Spinal cord (tissue), 10 donors: Measurements from ENCODE around the gene SPDYE6. TPM values are rescaled to one million over a fixed set of nuclear protein-coding genes. Genes with fewer than 3 reads are reported as not detected.

Experiments
- DNase-seq, 6 donors: peaks; one replicate each; pipeline versions ENCODE4 v3.0.0 to v3.0.0-alpha.2; 2013 to 2015; ENCODE audit warnings: low spot score in 6 of 6, low read depth in 4 of 6
- H3K27ac ChIP-seq: one replicate; pipeline ENCODE4 v1.5.1; 2013; ENCODE audit warnings: low read depth, low read length, control low read depth
- H3K27me3 ChIP-seq: one replicate; pipeline ENCODE4 v1.6.1; 2013; ENCODE audit warnings: low read length; ENCODE audit not compliant: control insufficient read depth, insufficient read depth
- H3K36me3 ChIP-seq: one replicate; pipeline ENCODE4 v1.6.1; 2013; ENCODE audit warnings: low read length; ENCODE audit not compliant: control insufficient read depth, insufficient read depth
- H3K4me1 ChIP-seq: one replicate; pipeline ENCODE4 v1.6.1; 2013; ENCODE audit warnings: low read length; ENCODE audit not compliant: control insufficient read depth, insufficient read depth
- H3K4me3 ChIP-seq: one replicate; pipeline ENCODE4 v1.5.1; 2013; ENCODE audit warnings: low read depth, low read length, control low read depth
- H3K9me3 ChIP-seq: one replicate; pipeline ENCODE4 v1.6.1; 2013; ENCODE audit warnings: low read length; ENCODE audit not compliant: control insufficient read depth, insufficient read depth
- WGBS: methylation state at CpG from one replicate; pipeline ENCODE4 v1.1.5; 2013; ENCODE audit warnings: missing lambda C conversion rate; ENCODE audit not compliant: insufficient coverage; 5-methylcytosine and 5-hydroxymethylcytosine counted together
- polyA plus RNA-seq, 2 donors: library from polyadenylated mRNA; unstranded; fragments of 120-200 nt; gene quantifications; one replicate each; pipeline ENCODE4 v1.2.1, GENCODE V29; 2013; ENCODE audit not compliant: insufficient read length in 2 of 2
- total RNA-seq, 2 donors: library from RNA; depleted of rRNA in 1 of 2; stranded (reverse); fragments of 120-200 nt in 1 of 2; fragments of >200 nt in 1 of 2; gene quantifications; one replicate each; pipeline versions ENCODE4 v1.2.3 to v1.2.4, GENCODE V29; 2013 to 2014
- donor health status: healthy.

The SPDYE6 gene
- total and polyA plus RNA-seq, 4 donors = 16.4 TPM; not detected in 3

GRCh38 chr7:102320181-102320580, 36.1 kb downstream of the SPDYE6 start:
- Histone ChIP-seq H3K36me3 (peaks cover 70% of the 10 kb centered on the region), H3K9me3 (no peaks in the 10 kb centered on the region), H3K4me1 (peaks cover 6% of the 10 kb centered on the region), H3K27ac (no peak overlapping the region), H3K4me3 (no peak overlapping the region), H3K27me3 (no peaks in the 10 kb centered on the region)
- 97% methylated on average over 13 of the region's 14 CpGs for WGBS
- no peak for DNase-seq

DNA sequence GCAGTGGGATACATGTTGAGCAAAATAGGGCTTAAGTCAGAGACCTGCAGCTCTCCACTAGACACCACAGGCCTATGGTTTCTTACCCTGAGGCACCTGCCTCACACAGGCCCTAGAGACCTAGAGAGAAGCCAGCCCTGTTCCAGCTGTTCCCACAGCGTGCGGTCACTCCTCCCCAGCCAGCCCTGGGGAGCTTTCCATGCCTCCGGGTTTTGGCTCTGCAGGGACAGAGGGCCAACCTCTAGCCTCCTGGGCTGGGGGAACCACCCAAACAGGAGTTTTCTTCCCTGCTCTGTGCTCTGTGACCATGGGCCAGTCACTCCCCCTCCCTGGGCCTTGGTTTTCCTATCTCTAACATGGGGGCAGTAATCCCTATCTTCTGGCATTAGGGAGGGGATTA, 36.6 kb downstream of the SPDYE6 start:
- H3K27ac ChIP-seq = no peak overlapping the region
- no peaks in the 10 kb centered on the region for H3K27me3 ChIP-seq
- no peak for DNase-seq
- H3K4me3 ChIP-seq = no peak overlapping the region
- WGBS = 94% methylated on average over 3 of the region's 3 CpGs
- H3K4me1 ChIP-seq = peaks cover 6% of the 10 kb centered on the region
- H3K9me3 ChIP-seq = no peaks in the 10 kb centered on the region
- H3K36me3 ChIP-seq = peaks cover 75% of the 10 kb centered on the region

GRCh38 chr7:102318482-102318971, 37.7 kb downstream of the SPDYE6 start:
- no peak for DNase-seq
- Histone ChIP-seq H3K27ac (no peak overlapping the region), H3K36me3 (peaks cover 87% of the 10 kb centered on the region), H3K27me3 (no peaks in the 10 kb centered on the region), H3K9me3 (no peaks in the 10 kb centered on the region), H3K4me1 (peaks cover 6% of the 10 kb centered on the region), H3K4me3 (no peak overlapping the region)
- WGBS = 80% methylated on average over 7 of the region's 7 CpGs

DNA sequence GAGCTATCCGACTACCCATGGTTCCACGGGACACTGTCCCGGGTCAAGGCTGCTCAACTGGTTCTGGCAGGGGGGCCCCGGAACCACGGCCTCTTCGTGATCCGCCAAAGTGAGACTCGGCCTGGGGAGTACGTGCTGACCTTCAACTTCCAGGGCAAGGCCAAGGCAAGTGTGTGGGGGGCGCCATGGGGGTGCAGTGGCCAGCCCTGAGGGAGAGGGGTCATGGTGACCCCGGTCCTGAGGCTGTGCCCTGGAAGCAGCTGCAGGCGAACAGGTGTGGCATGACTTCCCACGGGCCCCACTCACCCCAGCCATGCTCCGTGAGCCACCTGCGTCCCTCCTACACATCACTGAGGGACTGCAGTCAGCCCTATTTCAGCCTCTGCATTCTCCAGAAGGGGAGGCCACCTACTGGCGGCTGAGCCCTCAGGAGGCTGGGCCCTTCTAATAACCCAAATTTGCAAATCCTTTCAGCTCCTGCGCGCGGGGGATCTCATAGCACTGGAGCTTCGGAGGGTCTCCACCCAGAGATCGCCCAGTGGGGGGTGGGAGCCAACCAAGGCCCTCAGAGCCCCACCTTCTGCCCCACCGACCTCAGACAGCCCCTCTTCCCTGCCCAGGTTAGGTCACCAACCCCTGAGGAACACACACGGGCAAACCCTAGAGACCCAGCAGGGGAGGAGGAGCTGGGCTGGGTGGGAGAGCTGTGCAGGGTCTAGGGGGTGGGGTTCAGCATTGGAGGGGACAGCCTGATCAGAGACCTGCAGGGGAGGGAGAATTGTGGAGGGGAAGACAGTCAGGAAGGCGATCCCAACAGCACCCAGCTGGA, 38.8 kb downstream of the SPDYE6 start:
- 76% methylated on average over 23 of the region's 24 CpGs for WGBS
- DNase-seq = no peak
- no peaks in the 10 kb centered on the region for H3K9me3 ChIP-seq
- no peak overlapping the region for H3K4me3 ChIP-seq
- peaks cover 6% of the 10 kb centered on the region for H3K4me1 ChIP-seq
- H3K36me3 ChIP-seq = peaks cover 91% of the 10 kb centered on the region
- H3K27me3 ChIP-seq = no peaks in the 10 kb centered on the region
- H3K27ac ChIP-seq = no peak overlapping the region

DNA sequence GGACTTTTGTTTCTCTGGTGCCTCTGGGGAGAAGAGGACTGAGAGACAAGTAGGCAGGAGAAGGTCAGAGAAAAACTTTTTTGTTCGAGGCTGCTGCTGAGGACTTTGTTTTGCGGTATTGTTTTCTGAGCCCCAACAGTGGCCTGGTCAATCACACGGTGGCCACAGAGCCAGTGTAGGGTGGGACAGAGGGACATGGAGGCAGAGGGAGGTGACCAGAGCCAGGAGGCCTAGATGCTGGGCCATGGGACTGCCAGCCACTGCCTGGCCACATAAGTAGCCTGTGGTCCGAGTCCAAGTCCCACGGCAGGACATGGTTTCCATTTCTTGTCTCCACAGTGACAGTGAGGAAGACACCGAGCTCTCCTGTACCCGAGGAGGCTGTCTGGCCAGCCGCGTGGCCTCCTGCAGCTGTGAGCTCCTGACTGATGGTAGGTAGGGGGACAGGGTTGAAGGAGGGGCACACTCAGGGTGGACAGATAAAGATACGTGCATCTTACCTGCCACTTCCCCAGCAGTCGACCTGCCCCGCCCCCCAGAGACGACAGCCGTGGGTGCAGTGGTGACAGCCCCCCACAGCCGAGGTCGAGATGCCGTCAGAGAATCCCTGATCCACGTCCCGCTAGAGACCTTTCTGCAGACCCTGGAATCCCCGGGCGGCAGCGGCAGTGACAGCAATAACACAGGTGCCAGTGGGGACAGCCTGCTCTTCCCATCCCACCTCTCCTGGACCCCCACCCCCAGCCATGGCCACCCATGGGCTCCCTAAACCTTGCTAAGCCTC, 42.1 kb downstream of the SPDYE6 start:
- Histone ChIP-seq H3K36me3 (peaks cover 88% of the 10 kb centered on the region), H3K9me3 (no peaks in the 10 kb centered on the region), H3K4me1 (peaks cover 18% of the 10 kb centered on the region), H3K4me3 (no peak overlapping the region), H3K27ac (no peak overlapping the region), H3K27me3 (no peaks in the 10 kb centered on the region)
- DNase-seq = no peak
- WGBS = 90% methylated on average over 22 of the region's 22 CpGs

DNA sequence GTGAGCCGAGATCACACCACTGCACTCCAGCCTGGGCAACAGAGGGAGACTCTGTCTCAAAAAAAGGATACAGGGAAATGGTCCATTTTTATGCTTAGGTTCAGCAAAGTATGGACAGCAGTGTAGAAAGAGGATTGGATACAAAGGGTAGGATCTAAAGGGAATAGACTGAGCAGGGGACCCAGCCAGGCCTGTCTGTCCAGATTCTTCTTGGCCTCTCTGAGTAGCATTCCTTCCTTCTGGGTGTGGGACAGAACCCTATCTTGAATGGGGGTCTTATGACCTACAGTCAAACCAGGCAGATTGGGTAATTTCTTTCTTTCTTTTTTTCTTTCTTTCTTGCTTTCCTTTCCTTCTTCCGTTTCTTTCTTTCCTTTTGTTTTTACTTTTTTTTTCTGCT, 43.9 kb downstream of the SPDYE6 start:
- no peaks in the 10 kb centered on the region for H3K9me3 ChIP-seq
- no peak overlapping the region for H3K4me3 ChIP-seq
- H3K27me3 ChIP-seq = no peaks in the 10 kb centered on the region
- peaks cover 22% of the 10 kb centered on the region for H3K4me1 ChIP-seq
- peaks cover 88% of the 10 kb centered on the region for H3K36me3 ChIP-seq
- H3K27ac ChIP-seq = no peak overlapping the region
- no peak for DNase-seq
- 93% methylated on average over 2 of the region's 2 CpGs for WGBS

- DNase-seq = peak in 3 of 6 donors; percentile 45 to 84 (median 82)
- no peak overlapping the region for H3K4me3 ChIP-seq
- H3K27me3 ChIP-seq = no peaks in the 10 kb centered on the region
These were observed 45.8 kb downstream of the SPDYE6 start for GRCh38 chr7:102310414-102310815.

DNA sequence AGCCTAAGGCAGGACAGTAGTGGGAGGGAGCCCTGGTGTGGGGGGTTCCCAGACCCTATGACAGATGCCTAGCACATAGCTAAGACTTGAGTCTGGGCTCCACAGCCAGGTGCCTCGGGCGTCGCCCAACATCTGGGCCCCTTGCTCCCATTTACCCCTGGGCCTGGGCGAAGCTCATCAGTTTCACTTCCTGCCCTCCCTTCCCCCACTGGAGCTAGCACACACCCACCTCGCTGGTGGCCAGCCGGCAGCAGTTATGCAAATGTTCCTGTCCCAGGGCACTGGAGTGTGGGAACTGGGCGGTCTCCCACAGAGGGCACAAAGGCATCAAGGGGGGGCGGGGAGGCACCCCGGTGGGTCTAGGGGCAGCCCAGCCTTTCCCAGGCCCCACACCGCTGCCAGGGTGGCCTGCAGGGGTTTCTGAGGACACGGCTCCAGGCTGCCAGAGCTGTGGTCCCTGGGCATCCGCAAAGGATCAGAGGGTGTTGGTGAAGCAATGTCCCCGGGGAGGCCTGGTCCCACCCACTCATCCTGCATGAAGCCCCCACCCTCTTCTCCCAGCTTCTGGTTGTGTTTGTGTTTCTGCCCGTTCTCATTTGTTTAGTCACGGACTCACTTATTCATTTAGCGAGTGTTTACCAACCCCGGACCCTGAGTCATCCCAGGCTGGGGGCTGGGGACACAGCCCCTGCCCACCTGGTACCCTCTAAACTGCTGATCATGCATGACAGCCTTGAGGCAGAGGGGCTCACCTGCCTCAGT, 49.1 kb downstream of the SPDYE6 start:
- WGBS = 22% methylated on average over 13 of the region's 17 CpGs
- peaks cover 80% of the 10 kb centered on the region for H3K36me3 ChIP-seq
- no peak overlapping the region for H3K27ac ChIP-seq
- H3K9me3 ChIP-seq = no peaks in the 10 kb centered on the region
- peaks cover 59% of the 10 kb centered on the region for H3K4me1 ChIP-seq
- H3K27me3 ChIP-seq = no peaks in the 10 kb centered on the region
- peak in 4 of 6 donors; percentile 22 to 82 (median 57) for DNase-seq
- no peak overlapping the region for H3K4me3 ChIP-seq

More at GRCh38 chr7:102310414-102310815, 45.8 kb downstream of the SPDYE6 start:
- Histone ChIP-seq H3K4me1 (peaks cover 33% of the 10 kb centered on the region), H3K27ac (peak overlapping the region; percentile 7), H3K36me3 (peaks cover 83% of the 10 kb centered on the region), H3K9me3 (no peaks in the 10 kb centered on the region)
- WGBS = 37% methylated on average over 9 of the region's 9 CpGs
